Aorta (tissue), 5 donors: ENCODE measurements around the gene KCNH4. TPM values are rescaled to one million over a fixed set of nuclear protein-coding genes. Genes with fewer than 3 reads are reported as not detected.
A peak's percentile ranks its signal among the peaks of the same experiment; 100 is the strongest.

Source experiments
- ATAC-seq: fragments of 200-7000 bp; cut with Tn5 transposase; one replicate; pipeline ENCODE4 v1.9.1; 2022; ENCODE audit warnings: moderate library complexity; ENCODE audit not compliant: low FRiP score
- DNase-seq, 2 donors: peaks; one replicate each; pipeline ENCODE4 v3.0.0-alpha.2; 2020
- H3K27ac ChIP-seq, 2 donors: one replicate each; pipeline ENCODE4 v1.5.1; 2013; ENCODE audit warnings: low read length in 2 of 2, mild to moderate bottlenecking in 2 of 2, moderate library complexity in 2 of 2, control low read depth in 1 of 2, inconsistent platforms in 1 of 2, low read depth in 1 of 2
- H3K27me3 ChIP-seq, 2 donors: one replicate each; pipeline ENCODE4 v1.6.1; 2013; ENCODE audit warnings: control low read depth in 1 of 2, low read length in 1 of 2, mild to moderate bottlenecking in 1 of 2, moderate library complexity in 1 of 2; ENCODE audit not compliant: insufficient read depth in 2 of 2, control insufficient read depth in 1 of 2
- H3K36me3 ChIP-seq, 2 donors: one replicate each; pipeline ENCODE4 v1.6.1; 2013; ENCODE audit warnings: control low read depth in 1 of 2, low read length in 1 of 2, mild to moderate bottlenecking in 1 of 2; ENCODE audit not compliant: insufficient read depth in 2 of 2, control insufficient read depth in 1 of 2
- H3K4me1 ChIP-seq, 2 donors: one replicate each; pipeline ENCODE4 v1.6.1; 2013; ENCODE audit warnings: low read length in 2 of 2, control low read depth in 1 of 2, mild to moderate bottlenecking in 1 of 2, moderate library complexity in 1 of 2; ENCODE audit not compliant: insufficient read depth in 2 of 2, control insufficient read depth in 1 of 2
- H3K4me3 ChIP-seq, 2 donors: one replicate each; pipeline ENCODE4 v1.5.1; 2013; ENCODE audit warnings: low read length in 2 of 2, control low read depth in 1 of 2, mild to moderate bottlenecking in 1 of 2
- H3K9me3 ChIP-seq: one replicate; pipeline ENCODE4 v1.6.1; 2013; ENCODE audit warnings: mild to moderate bottlenecking, low read length; ENCODE audit not compliant: control insufficient read depth
- WGBS, 2 donors: extraction: QIAGEN DNeasy Blood & Tissue Kit; methylation state at CpG; one replicate each; pipeline ENCODE4 v1.1.7; 2013; 5-methylcytosine and 5-hydroxymethylcytosine counted together
- intact Hi-C, 2 donors: fragments of 100-400 bp; cut with DNase I; formaldehyde crosslinking; loops; one replicate each; pipeline versions ENCODE4 v1.14.2 to v1.15.0; 2022
- polyA plus RNA-seq, 2 donors: library from polyadenylated mRNA; stranded (reverse); fragments of 200-250 nt; gene quantifications; one replicate each; pipeline ENCODE4 v1.2.3, GENCODE V29; 2013
- total RNA-seq, 2 donors: library from RNA; stranded (reverse); fragmentation: NEBNext Ultra II Directional; extraction: Animal tissue kit (Norgen Biotek cat#: 25700); gene quantifications; one replicate each; pipeline ENCODE4 v1.2.1, GENCODE V29; 2021
- donor health status: healthy with polysubstance abuse.
- donor health status: Bipolar disorder and iron deficiency.
- donor health status: DM: no; HTN: no; CAD: no.
- donor health status: DM: no; HTN: no; CAD: no.
- donor health status: DM: yes; HTN: yes; CAD: no.

The KCNH4 gene
- total and polyA plus RNA-seq, 4 donors, result 0.15 to 0.32 TPM; not detected in 2

GRCh38 chr17:42183741-42184711, 3.1 kb upstream of the KCNH4 start:
- Histone ChIP-seq H3K9me3 (no peaks in the 10 kb centered on the region), H3K27me3 (no peaks in the 10 kb centered on the region), H3K36me3 (no peaks in the 10 kb centered on the region), H3K4me3 (peak overlapping the region; percentile 24 to 73), H3K27ac (peak overlapping the region in 1 of 2 donors; percentile 34), H3K4me1 (no peaks in the 10 kb centered on the region)
- DNase-seq (peak; percentile 88 to 93), ATAC-seq (peak; percentile 89)
- intact Hi-C loops, result no loop called here
- 3% methylated on average over 78 to 83 of the region's 83 CpGs for WGBS, 2 donors

DNA sequence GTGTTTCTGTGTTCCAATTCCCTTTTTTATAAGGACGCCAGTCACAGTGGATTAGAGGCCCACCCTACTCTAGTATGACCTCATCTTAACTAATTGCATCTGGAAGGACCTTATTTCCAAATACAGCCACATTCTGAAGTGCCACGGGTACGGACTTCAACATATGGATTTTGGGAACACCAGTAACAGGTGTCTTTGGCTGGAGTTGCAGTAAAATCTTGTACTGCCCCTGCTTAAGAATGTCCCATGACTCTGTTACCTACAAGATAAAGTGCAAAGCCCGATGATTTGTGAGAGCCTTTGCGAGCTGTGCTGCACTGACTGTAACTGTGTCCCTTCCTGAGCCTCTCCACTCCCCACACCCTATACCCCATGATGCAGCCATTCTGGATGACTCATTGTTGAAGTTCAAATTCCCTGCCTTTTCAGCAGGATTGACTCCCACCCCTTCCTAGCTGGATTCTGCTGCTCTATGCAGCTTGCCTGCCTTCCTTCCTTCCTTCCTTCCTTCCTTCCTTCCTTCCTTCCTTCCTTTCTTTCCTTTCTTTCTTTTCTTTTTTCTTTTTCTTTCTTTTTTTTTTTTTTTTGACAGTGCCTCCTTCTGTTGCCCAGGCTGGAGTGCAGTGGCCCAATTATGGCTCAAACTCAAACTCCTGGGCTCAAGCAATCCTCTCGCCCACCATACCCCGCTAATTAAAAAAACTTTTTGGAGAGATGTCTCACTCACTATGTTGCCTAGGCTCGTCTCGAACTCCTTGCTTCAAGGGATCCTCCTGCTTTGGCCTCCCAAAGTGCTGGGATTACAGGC, 2.2 kb upstream of the KCNH4 start:
- Histone ChIP-seq H3K4me1 (no peaks in the 10 kb centered on the region), H3K27ac (no peak overlapping the region), H3K9me3 (no peaks in the 10 kb centered on the region), H3K27me3 (no peaks in the 10 kb centered on the region), H3K4me3 (no peak overlapping the region), H3K36me3 (no peaks in the 10 kb centered on the region)
- ATAC-seq (no peak), DNase-seq (no peak)
- intact Hi-C loops, result no loop called here
- WGBS, 2 donors, result 74 to 77% methylated on average over 9 of the region's 9 CpGs

GRCh38 chr17:42181851-42182207, 887 bp upstream of the KCNH4 start:
- 78 to 94% methylated on average over 2 of the region's 2 CpGs for WGBS, 2 donors
- no peaks in the 10 kb centered on the region for H3K36me3 ChIP-seq
- no peak overlapping the region for H3K27ac ChIP-seq
- H3K27me3 ChIP-seq, result no peaks in the 10 kb centered on the region
- H3K4me1 ChIP-seq, result no peaks in the 10 kb centered on the region
- intact Hi-C loops, result no loop called here
- DNase-seq, result no peak
- no peaks in the 10 kb centered on the region for H3K9me3 ChIP-seq
- no peak for ATAC-seq
- no peak overlapping the region for H3K4me3 ChIP-seq

GRCh38 chr17:42180411-42180921, 476 bp downstream of the KCNH4 start:
- Histone ChIP-seq H3K4me3 (no peak overlapping the region), H3K27ac (no peak overlapping the region), H3K4me1 (no peaks in the 10 kb centered on the region), H3K27me3 (no peaks in the 10 kb centered on the region), H3K36me3 (no peaks in the 10 kb centered on the region), H3K9me3 (no peaks in the 10 kb centered on the region)
- DNase-seq (no peak), ATAC-seq (no peak)
- WGBS, 2 donors, result 1 to 2% methylated on average over 29 to 33 of the region's 33 CpGs
- intact Hi-C loops, result no loop called here

DNA sequence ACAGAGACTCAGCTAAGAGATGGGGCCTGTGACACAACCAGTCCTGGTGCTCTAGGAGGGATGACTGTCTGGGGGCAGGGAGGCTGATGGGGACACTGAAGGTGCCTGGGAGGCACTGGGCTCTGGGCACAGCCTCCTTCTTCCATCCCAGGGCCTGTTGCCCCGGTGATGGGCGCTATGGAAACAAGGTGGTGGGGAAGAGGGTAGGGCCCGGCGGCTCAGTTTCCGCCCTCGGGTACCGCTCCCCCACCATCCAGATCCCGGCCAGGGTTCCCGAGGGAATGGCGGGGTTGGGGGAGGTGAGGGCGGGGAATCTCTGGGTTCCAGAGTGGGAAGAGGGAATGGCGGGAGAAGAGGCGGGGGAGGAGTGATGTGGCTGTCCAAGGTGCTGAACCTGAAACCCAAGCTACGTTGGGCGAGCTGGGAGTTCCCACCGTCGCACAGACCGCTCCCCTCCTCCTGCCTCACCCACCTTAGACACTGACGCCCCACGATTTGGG, 981 bp downstream of the KCNH4 start:
- Histone ChIP-seq H3K9me3 (no peaks in the 10 kb centered on the region), H3K27me3 (no peaks in the 10 kb centered on the region), H3K4me1 (no peaks in the 10 kb centered on the region), H3K4me3 (no peak overlapping the region), H3K36me3 (no peaks in the 10 kb centered on the region), H3K27ac (no peak overlapping the region)
- DNase-seq, result no peak
- WGBS, 2 donors, result 6 to 13% methylated on average over 20 of the region's 20 CpGs
- no peak for ATAC-seq
- intact Hi-C loops, result no loop called here

DNA sequence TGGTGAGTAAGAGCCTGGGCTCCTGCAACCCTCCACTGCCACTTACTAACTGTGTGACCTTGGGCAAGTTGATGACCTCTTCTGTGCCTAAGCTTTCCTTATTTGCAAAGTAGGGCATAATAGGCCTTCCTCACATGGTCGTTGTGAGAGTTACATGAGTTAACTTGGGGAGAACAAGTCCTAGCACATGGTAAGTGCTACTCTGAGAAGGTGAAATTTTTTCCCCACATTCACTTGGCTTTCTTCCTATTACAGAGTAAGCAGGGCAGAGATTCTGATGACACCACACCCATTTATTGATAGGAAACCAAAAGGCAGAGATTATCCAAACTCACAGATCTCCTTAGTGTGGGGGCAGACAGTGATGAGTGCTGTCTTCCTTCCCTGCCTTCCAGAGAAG, 1.6 kb downstream of the KCNH4 start:
- Histone ChIP-seq H3K9me3 (no peaks in the 10 kb centered on the region), H3K4me3 (no peak overlapping the region), H3K4me1 (no peaks in the 10 kb centered on the region), H3K27me3 (no peaks in the 10 kb centered on the region), H3K27ac (no peak overlapping the region), H3K36me3 (no peaks in the 10 kb centered on the region)
- ATAC-seq (no peak), DNase-seq (no peak)
- intact Hi-C loops, result no loop called here
- WGBS, 2 donors, result 29 to 35% methylated on average over 1 of the region's 1 CpG

GRCh38 chr17:42178817-42179216, 2.1 kb downstream of the KCNH4 start:
- Histone ChIP-seq H3K27ac (no peak overlapping the region), H3K9me3 (no peaks in the 10 kb centered on the region), H3K27me3 (no peaks in the 10 kb centered on the region), H3K36me3 (no peaks in the 10 kb centered on the region), H3K4me3 (no peak overlapping the region), H3K4me1 (no peaks in the 10 kb centered on the region)
- WGBS, 2 donors, result 43 to 45% methylated on average over 14 of the region's 14 CpGs
- intact Hi-C loops, result no loop called here
- DNase-seq (no peak), ATAC-seq (no peak)

GRCh38 chr17:42177684-42178083, 3.3 kb downstream of the KCNH4 start:
- no peak for DNase-seq
- Histone ChIP-seq H3K4me1 (no peaks in the 10 kb centered on the region), H3K9me3 (no peaks in the 10 kb centered on the region), H3K4me3 (no peak overlapping the region), H3K27ac (no peak overlapping the region), H3K27me3 (no peaks in the 10 kb centered on the region), H3K36me3 (no peaks in the 10 kb centered on the region)
- intact Hi-C loops, result no loop called here
- no peak for ATAC-seq
- 87 to 88% methylated on average over 2 of the region's 2 CpGs for WGBS, 2 donors
